ENCODE results near the gene CASP10. TPM values are rescaled to one million over a fixed set of nuclear protein-coding genes. Genes with fewer than 3 reads are reported as not detected.

Gene CASP10
- total and polyA plus RNA-seq, 2 experiments from 2014 or later: 2.9 to 5.1 TPM

GRCh38 chr2:201233192-201233811 lies 50.4 kb downstream of the CASP10 start:
- in situ Hi-C loops (cut with MboI): no loop called here
- no peak overlapping the region for H3K4me3 ChIP-seq
- H2AFZ ChIP-seq: peak overlapping the region; percentile 97

GRCh38 chr2:201233812-201234662 lies 51.1 kb downstream of the CASP10 start:
- Histone ChIP-seq H3K4me1 (ENCODE audit: insufficient read depth) (peaks cover 38% of the 10 kb centered on the region), H3K27me3 (replicated peaks; ENCODE audit: insufficient read depth) (no peaks in the 10 kb centered on the region), H3K9me2 (ENCODE audit: insufficient read depth) (no peaks in the 10 kb centered on the region), H3F3A (ENCODE audit: insufficient read depth) (no peaks in the 10 kb centered on the region), H4K20me1 (ENCODE audit: insufficient read depth) (no peaks in the 10 kb centered on the region), H3K9me3 (ENCODE audit: low read depth) (no peaks in the 10 kb centered on the region), H3K27ac (no peak overlapping the region), H3K4me3 (no peak overlapping the region), H3K79me2 (ENCODE audit: insufficient read depth) (no peaks in the 10 kb centered on the region), H2AFZ (peak overlapping the region; percentile 97), H3K36me3 (ENCODE audit: low read depth) (no peaks in the 10 kb centered on the region), H3K4me2 (ENCODE audit: unreplicated experiment) (no peak overlapping the region), H3K9ac (no peak overlapping the region)
- in situ Hi-C loops (cut with MboI): no loop called here
- no peak for DNase-seq
- 87 to 89% methylated on average over 21 of the region's 21 CpGs for WGBS, 2 experiments (ENCODE audit: low coverage in 1 of 2, low lambda C conversion rate in 2 of 2, missing lambda C conversion rate in 2 of 2)
- TF ChIP-seq EZH2phosphoT487 (IDR thresholded peaks at IDR 0.05; ENCODE audit: insufficient read depth, low read depth) (no peak), EZH2 (IDR thresholded peaks at IDR 0.05; ENCODE audit: insufficient read depth, poor library complexity, severe bottlenecking) (no peak)

More at GRCh38 chr2:201233192-201233811, 50.4 kb downstream of the CASP10 start:
- Histone ChIP-seq H3K9ac (no peak overlapping the region), H3K27me3 (replicated peaks; ENCODE audit: insufficient read depth) (no peaks in the 10 kb centered on the region), H3K4me2 (ENCODE audit: unreplicated experiment) (no peak overlapping the region), H4K20me1 (ENCODE audit: insufficient read depth) (no peaks in the 10 kb centered on the region), H3F3A (ENCODE audit: insufficient read depth) (no peaks in the 10 kb centered on the region), H3K4me1 (ENCODE audit: insufficient read depth) (peaks cover 38% of the 10 kb centered on the region), H3K9me3 (ENCODE audit: low read depth) (no peaks in the 10 kb centered on the region), H3K27ac (no peak overlapping the region), H3K36me3 (ENCODE audit: low read depth) (no peaks in the 10 kb centered on the region), H3K9me2 (ENCODE audit: insufficient read depth) (no peaks in the 10 kb centered on the region), H3K79me2 (ENCODE audit: insufficient read depth) (no peaks in the 10 kb centered on the region)
- 57 to 62% methylated on average over 8 of the region's 8 CpGs for WGBS, 2 experiments (ENCODE audit: low coverage in 1 of 2, low lambda C conversion rate in 2 of 2, missing lambda C conversion rate in 2 of 2)
- DNase-seq: peak; percentile 36
- TF ChIP-seq EZH2 (IDR thresholded peaks at IDR 0.05; ENCODE audit: insufficient read depth, poor library complexity, severe bottlenecking) (no peak), EZH2phosphoT487 (IDR thresholded peaks at IDR 0.05; ENCODE audit: insufficient read depth, low read depth) (no peak)

GRCh38 chr2:201234663-201235135 lies 51.8 kb downstream of the CASP10 start:
- H3K4me2 ChIP-seq (ENCODE audit: unreplicated experiment): no peak overlapping the region
- H3K4me1 ChIP-seq (ENCODE audit: insufficient read depth): peaks cover 43% of the 10 kb centered on the region
- in situ Hi-C loops (cut with MboI): loop anchor here (5.0 kb wide), 1 partner anchor 128 kb away; no protein-coding TSS in a partner anchor
- H3K9me2 ChIP-seq (ENCODE audit: insufficient read depth): no peaks in the 10 kb centered on the region
- no peak overlapping the region for H3K4me3 ChIP-seq
- no peak overlapping the region for H3K27ac ChIP-seq
- H2AFZ ChIP-seq: peak overlapping the region; percentile 18; the same call in 1 of the 2 replicates
- H4K20me1 ChIP-seq (ENCODE audit: insufficient read depth): no peaks in the 10 kb centered on the region
- no peaks in the 10 kb centered on the region for H3F3A ChIP-seq (ENCODE audit: insufficient read depth)
- no peaks in the 10 kb centered on the region for H3K79me2 ChIP-seq (ENCODE audit: insufficient read depth)
- no peaks in the 10 kb centered on the region for H3K27me3 ChIP-seq (replicated peaks; ENCODE audit: insufficient read depth)
- TF ChIP-seq EZH2phosphoT487 (IDR thresholded peaks at IDR 0.05; ENCODE audit: insufficient read depth, low read depth): no peak
- TF ChIP-seq EZH2 (IDR thresholded peaks at IDR 0.05; ENCODE audit: insufficient read depth, poor library complexity, severe bottlenecking): no peak
- no peaks in the 10 kb centered on the region for H3K36me3 ChIP-seq (ENCODE audit: low read depth)
- peak; percentile 55 for DNase-seq
- H3K9me3 ChIP-seq (ENCODE audit: low read depth): no peaks in the 10 kb centered on the region
- H3K9ac ChIP-seq: no peak overlapping the region
- WGBS, 2 experiments (ENCODE audit: low coverage in 1 of 2, low lambda C conversion rate in 2 of 2, missing lambda C conversion rate in 2 of 2): 44 to 46% methylated on average over 3 of the region's 3 CpGs

Measured in GM23248 (cell line).